DMS79 treated with DMSO at 0.1 percent for 48 hours (cell line): Measurements from ENCODE around the gene FPGT.
"Not testable (repeated sequence)": the region's sequence is repeated elsewhere in the genome, so short reads cannot be mapped to it uniquely, and the experiment has no call there.

Experiments
- DNase-seq: peaks from one replicate; lab custom pipeline; 2025; lab: John Stamatoyannopoulos, UW

Gene FPGT

DNA sequence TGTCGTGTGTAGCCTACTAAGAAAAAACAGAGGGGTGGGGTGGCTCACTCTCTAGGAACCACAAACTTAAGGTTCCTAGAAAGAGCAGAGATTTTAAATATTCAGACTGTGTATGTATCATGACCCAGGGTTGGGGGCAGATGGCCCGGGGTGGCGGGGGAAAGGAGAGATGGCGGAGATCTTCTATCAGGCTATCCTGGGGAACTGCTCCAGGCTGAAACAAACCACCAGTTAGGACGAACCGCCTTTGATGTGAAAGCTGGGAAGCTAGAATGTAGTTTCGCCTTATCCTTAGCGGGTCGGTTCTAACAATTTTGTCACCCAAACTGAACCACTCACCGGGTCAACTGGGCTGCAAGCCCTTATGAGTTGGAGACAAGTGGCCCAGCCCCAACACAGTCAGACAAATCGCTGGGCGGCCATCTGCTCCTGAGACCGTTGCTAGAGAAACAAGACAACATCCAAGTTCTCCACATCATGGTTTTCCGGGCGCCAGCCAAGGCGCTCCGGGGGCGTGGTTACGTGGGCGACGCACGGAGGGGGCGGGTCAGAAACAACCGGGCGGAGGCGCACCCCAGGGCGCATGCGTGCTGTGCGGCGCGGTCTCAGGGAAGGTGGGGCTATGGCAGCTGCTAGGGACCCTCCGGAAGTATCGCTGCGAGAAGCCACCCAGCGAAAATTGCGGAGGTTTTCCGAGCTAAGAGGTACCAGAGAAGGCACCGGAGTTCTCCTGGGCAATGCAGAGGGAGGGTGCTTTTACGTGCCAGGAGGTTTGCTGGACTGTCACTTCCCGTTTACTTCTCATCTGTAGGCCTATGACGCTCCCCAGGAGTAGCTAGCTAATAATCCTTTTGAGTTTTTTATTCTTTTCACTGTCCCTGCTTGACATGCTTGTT lies at the start of gene FPGT, which contains the start of gene LRRIQ3:
TSS of gene FPGT (plus strand) at position 586 of the 896 bp plus-strand sequence. CDS start at position 623, 37 bp downstream.
TSS of gene LRRIQ3 (minus strand) at position 520 of the 896 bp plus-strand sequence. CDS start 14,492 bp downstream, outside the sequence.
- DNase-seq, result peak; percentile 62

DNA sequence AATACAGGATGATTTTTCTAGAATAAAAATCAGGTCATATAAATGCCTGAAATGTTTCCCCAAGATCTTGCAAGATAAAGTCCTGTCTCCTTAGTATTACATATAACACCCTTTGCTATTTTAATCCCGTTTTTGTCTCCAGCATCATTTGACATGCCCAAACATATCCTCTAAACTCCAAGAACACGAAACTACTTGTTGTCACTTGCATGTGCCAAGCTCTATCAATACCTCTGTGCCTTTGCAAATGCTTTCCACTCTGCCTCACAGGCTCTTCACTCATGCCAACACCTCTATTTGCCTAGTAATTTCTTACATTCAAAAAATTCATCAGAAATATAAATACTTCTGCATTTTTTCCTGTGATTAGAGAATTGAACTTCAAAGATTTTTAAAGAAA lies 38.0 kb upstream of the FPGT start:
- no peak for DNase-seq

DNA sequence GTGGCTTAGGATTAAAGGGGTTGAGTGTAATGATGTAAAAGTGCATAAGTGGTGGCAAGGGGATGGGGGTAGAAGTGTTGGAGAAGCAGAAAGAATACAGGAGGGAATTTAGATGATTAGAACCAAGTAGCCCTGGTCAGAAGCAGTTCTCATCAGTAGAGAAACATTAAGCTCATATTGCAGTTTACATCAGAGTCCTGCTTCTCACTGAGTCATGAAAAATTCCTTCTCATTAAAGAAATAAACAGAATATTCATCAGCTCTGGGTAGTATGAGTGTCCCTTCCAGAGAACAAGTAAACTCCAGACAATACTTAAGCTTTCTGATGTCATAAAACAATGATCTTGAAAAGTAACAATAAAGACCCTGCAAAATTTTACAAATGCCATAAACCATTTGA lies 36.5 kb upstream of the FPGT start:
- DNase-seq, result no peak

DNA sequence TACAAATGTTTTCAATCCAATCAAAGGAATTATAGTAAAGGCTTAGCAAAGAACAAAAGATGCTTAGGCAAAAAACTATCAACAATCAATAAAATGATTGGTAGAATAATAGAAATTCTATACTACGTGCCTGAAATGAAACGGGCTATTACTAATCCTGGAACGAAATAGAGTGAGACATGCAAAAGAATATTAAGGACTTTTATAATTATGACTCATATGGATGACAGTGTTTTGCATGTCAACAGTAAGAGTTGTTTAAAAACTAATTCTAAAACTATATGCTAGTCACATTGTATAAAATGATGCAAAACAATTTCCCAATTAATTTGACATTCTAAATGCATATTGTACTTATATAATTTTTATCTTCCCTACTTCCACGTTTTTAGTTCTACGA lies 35.7 kb upstream of the FPGT start:
- no peak for DNase-seq

DNA sequence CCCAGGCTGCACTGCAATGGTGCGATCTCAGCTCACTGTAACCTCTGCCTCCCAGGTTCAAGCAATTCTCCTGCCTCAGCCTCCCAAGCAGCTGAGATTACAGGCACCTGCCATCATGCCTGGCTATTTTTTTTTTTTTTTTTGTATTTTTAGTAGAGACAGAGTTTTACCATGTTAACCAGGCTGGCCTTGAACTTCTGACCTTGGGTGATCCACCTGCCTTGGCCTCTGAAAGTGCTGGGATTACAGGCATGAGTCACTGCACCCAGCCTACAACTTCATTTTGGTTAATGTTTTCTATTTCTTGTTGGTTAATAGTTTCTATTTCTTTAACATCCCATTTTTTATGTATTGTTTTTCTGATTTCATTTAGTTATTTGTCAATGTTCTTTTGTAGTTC lies 23.6 kb upstream of the FPGT start:
- not testable (repeated sequence) for DNase-seq

DNA sequence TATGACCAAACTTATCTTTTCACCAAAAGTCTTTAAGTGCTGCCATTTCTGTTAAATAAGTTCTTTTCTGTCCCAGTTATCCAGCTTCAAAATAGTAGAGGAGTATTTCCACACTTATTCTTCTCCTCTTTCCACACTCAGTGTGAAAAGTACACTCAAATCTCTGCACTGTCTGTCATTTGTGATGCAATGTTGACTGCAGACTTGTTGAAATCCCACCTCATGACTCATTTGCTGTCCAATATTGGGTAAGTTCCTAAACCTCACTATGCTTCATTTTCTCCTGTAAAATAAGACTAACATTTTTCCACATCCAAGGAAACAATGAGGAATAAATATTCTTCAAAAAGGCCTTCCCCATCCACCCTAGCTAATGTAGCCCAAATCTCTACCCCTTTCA lies 17.6 kb upstream of the FPGT start:
- no peak for DNase-seq

DNA sequence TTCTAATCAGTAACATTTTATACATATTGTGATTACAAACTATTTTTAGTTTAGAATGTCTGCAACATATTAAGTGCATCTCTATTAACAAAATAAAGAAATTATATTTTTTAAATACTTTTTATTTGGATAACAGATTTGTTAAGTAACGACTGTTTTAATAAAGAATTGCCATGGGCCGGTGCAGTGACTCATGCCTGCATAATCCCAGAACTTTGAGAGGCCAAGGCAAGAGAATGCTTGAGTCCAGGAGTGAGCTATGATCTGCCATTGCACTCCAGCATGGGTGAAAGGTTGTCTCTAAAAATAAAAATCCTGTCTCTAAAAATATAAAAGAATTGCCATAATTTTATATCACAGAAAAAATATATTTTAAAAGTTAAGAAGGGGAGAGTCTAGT lies 4.1 kb upstream of the FPGT start:
- DNase-seq, result no peak

DNA sequence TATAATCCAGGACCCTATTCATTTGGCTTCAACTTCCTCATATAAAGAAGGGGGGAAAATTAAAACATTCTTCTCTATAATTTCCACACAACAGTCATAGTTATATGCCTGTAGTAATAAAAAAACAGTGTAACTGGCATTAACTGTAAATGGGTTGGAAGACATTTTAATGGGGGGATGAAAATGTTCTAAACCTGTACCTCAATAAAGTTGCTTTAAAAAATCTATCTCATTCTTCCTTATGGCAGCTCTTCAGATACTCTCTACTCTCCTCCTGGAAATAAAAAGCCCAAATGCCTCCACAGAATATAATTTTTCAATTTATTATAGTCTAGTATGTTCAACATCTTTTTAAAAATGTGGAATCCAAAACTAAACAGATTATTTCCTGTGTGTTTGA lies 2.7 kb upstream of the FPGT start:
- DNase-seq, result no peak

DNA sequence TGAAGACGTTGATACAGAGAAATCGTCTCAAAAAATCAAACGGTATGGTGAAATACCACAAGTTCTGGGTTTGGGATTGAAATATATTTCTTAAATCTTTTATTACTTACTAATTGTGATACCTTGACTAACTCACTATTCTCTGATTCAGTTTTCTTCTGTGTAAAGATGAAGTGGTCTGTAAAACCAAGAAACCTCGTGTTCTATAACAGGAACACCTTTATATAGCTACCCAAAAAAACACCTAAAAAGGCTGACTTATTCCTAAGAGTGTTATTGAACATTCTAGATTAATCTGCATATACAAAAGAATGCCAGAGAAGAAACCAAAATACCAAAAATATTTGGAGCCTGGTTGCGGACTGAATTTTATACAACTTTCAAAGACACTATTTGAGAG lies 787 bp upstream of the FPGT start:
- no peak for DNase-seq

DNA sequence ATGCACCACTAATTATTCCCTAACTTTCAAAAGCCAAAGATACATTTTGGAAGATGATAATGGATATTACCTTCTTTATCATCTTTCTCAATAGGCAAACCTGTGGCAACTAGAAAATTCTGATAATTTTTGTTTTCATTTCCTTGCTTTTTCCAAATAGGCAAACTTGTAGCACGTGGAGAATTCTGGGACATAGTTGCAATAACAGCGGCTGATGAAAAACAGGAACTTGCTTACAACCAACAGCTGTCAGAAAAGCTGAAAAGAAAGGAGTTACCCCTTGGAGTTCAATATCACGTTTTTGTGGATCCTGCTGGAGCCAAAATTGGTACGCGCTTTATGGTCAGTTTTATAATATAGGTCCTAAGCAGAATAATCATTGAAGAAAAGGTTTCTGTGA lies 1.5 kb downstream of the FPGT start:
- no peak for DNase-seq

DNA sequence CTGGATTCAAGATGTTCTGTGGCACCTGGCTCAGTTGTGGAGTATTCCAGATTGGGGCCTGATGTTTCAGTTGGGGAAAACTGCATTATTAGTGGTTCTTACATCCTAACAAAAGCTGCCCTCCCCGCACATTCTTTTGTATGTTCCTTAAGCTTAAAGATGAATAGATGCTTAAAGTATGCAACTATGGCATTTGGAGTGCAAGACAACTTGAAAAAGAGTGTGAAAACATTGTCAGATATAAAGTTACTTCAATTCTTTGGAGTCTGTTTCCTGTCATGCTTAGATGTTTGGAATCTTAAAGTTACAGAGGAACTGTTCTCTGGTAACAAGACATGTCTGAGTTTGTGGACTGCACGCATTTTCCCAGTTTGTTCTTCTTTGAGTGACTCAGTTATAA lies 7.2 kb downstream of the FPGT start:
- DNase-seq, result no peak

DNA sequence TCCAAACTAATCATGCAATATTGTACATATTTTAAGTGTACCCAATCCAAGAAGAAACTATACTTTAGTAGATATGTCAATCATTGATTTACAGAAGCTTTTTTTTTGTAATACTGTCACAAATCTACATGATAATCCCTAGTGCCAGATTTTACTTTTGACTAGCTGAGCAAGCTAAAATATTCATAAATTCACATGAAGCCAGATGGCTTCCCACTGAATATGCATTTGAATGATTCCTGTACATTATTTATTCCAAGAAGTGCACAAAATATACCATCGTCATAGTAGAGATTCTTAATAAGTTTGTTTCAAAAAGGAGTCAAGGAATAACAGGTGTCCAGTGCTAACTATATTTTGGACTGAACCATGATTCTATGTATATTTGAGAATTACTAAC lies 17.2 kb downstream of the FPGT start:
- no peak for DNase-seq

DNA sequence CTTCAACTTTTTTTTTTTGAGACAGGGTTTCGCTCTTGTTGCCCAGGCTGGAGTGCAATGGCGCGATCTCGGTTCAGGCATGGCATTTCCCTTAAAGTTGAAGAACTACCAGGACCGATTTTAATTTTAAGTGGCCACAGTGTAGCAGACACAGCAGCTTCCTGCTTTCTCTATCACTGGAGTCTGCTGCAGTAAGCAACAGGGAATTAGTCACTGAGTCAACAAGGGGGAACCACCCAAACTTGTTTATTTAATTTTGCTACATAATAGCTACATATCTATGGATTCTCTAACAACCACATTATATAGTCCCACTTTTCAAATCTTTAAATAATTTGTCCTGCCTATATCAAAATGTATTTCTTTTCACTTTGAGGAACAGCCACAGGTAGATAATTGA lies 24.7 kb downstream of the FPGT start:
- DNase-seq, result no peak

DNA sequence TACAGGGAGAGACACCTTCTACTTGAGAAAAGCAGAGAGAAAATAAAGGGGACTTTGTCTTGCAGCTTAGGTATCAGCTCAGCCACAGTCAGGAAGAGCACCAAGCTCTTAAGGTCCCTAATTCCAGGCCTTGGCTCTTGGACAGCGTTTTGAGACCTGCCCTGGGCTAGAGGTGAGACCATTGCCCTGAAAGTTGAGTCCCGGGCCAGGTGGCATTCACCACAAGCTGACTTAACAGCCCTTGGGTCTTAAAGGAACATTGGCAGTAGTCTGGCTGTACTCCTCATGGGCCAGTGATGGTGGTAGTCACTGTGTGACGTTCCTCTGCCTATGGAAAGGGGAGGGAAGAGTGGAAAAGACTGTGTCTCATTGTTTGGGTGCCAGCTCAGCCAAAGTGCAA lies 25.4 kb downstream of the FPGT start:
- no peak for DNase-seq

DNA sequence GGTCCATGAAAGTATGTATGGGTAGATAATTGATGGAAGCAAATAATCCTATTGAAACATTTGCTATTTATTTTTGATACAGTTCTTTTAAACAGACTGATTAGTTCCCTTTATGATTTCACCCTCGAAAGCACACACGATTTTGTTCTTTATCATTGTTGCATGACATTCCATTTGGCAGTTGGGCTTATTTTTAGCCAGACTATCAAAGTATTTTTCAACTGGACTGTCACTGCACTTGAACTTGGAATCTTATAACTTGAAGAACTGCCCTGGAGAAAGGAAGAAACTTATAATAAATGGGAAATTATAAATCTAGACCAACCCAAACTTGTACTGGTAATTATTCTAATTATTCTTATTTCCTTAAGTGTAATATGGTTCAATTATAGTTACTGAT lies 37.1 kb downstream of the FPGT start, which contains the start of gene TNNI3K:
TSS of gene TNNI3K (plus strand) at position 235 of the 400 bp plus-strand sequence. CDS start at position 300, 65 bp downstream.
- DNase-seq, result no peak

DNA sequence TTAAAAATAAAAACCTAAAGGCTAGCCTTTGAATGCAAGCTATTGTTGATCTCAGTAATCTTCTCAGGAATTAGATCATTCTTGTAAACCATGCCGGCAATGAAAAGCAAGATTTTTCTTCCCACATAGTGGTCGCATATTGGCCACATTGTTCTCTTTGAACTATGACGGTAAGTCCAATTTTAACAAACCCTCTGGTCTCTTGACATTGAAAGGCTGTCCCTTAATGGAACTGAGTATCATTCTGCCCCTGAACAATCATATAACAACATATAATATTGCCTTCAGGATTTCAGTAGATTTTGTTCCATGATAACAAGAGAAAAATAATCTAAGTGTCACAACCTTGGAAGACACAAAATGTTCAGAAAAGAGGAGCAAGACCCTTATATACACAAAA lies 38.4 kb downstream of the FPGT start:
- DNase-seq, result no peak

DNA sequence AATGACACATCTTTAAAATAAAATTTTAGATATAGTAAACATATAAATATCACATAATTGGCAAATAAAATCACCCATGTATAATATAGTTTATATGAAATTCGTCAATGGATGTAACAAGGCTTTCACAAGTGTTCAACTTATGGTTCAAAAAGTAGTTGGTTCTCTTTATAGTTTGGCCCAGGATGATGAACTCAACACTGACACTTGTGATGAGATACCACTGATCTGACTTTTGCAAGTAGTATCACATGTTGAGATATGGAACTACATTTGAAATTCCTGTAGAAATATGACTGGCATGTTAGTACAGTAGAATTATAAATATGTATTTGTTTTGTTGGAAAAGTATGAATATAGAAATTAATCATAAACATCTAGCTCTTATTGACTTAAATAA lies 39.0 kb downstream of the FPGT start:
- DNase-seq, result no peak

DNA sequence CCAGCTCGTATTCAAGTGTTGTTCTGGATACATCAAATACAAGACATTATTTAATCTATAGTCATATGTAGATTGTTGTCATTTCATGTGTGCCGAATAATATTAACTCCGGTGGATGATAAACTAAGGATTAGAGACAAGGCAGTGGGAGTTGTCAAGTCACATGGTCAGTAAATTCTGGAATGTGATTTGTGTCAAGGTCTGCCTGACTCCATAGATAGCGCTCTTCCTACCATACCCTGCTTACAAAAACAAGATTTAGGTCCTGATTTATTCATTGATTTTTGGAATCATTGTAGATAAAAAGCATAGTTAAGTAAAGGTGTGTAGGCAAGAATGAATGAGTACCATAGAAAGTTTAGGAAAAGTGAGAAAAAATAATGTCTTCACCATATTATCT lies 39.7 kb downstream of the FPGT start:
- DNase-seq, result no peak

DNA sequence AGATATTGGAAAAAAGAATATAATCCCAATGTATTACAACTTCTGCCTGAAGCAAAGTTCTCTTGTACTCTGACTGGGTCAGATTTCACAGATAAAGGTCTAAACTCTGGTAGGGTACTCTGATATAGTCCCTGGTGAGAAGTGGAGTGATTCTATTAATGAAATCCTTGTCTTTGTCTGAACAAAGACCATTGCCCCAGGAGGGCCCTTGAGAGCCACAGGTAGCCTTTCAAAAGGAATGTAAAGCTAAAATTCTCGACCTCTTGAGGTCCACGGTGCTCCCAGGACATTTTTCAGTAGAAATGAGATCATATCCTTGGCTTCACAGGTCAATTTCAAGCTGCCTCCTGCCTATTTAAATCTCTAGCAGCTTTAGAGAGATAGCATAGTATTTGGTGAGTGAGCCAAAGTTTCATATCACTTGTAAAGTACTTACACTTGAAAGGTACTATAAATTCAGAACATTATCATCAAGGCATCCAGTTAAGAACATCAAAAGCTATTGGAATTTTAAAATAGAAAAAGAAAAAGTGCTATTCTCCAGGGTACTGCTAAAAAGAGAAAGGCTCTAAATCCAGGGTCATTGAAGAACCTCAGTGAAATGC lies 47.2 kb downstream of the FPGT start:
- peak; percentile 75 for DNase-seq

DNA sequence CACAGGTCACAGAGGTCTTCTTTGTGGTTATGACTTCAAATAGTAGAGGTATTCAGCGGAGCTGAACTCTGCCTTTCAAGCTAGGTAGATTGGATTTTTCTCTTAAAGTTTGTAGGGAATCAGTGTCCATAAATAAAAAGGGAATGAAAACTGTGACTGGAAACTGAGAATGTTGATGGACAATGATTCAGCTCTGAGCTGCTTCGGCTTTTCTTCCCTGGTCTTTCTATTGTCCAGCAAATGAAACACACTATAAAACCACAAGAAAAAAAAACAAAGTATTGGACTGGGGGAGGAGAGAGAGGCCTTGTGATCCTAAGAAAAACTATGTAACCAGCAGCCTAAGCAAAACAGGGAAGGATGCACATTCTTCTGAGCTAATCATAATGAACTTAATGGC lies 48.3 kb downstream of the FPGT start:
- DNase-seq, result peak; percentile 24

DNA sequence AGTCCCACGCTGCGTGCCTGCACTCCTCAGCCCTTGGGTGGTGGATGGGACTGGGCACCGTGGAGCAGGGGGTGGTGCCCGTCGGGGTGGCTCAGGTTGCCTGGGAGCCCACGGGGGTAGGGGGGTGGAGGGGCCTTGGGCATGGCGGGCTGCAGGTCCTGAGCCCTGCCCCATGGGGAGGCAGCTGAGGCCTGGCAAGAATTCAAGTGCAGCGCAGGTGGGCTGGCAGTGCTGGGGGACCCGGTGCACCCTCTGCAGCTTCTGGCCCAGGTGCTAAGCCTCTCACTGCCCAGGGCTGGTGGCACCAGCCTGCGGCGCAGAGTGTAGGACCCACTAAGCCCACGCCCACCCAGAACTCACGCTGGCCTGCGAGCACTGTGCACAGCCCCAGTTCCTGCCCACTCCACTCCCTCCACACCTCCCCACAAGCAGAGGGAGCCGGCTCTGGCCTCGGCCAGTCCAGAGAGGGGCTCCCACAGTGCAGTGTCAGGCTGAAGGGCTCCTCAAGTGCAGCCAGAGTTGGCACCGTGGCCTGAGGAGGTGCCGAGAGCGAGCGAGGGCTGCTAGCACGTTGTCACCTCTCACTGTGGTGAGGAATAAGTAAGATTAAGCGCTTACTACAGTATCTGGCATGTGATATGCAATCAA lies 50.0 kb downstream of the FPGT start:
- DNase-seq, result no peak

DNA sequence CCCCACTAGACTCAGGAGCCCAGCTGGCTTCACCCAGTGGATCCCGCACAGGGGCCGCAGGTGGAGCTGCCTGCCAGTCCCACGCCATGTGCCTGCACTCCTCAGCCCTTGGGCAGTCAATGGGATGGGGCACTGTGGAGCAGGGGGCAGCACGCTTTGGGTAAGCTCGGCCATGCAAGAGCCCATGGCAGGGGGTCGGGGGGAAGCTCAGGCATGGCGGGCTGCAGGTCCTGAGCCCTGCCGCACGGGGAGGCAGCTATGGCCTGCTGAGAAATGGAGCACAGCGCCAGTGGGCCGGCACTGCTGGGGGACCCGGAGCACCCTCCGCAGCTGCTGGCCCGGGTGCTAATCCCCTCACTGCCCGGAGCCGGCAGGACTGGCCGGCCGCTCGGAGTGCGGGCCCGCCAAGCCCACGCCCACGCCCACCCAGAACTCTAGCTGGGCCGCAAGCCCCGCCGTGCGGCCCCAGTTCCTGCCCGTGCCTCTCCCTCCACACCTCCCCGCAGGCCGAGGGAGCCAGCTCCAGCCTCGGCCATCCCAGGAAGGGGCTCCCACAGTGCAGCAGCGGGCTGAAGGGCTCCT lies 55.3 kb downstream of the FPGT start:
- not testable (repeated sequence) for DNase-seq
